Osteoblast (primary cell): ENCODE results near the gene ADAM12. TPM values are rescaled to one million over a fixed set of nuclear protein-coding genes. Genes with fewer than 3 reads are reported as not detected.

ENCODE experiments used
- DNase-seq: peaks from one replicate; pipeline ENCODE4 v3.0.0; 2011; ENCODE audit warnings: low spot score, mixed read lengths; ENCODE audit not compliant: insufficient read length; ENCODE audit errors: missing footprints
- H2AFZ ChIP-seq: 2 replicates; pipeline ENCODE4 v1.6.0; 2011; ENCODE audit warnings: mild to moderate bottlenecking, low read length
- H3K27ac ChIP-seq: 2 replicates; pipeline ENCODE4 v1.5.1; 2011; ENCODE audit warnings: mild to moderate bottlenecking, low read depth, low read length, moderate library complexity
- H3K27me3 ChIP-seq: 2 replicates; pipeline ENCODE4 v1.6.0; 2012; ENCODE audit warnings: mild to moderate bottlenecking, control low read depth, inconsistent platforms, low read length, moderate library complexity; ENCODE audit not compliant: insufficient read depth
- H3K36me3 ChIP-seq: 2 replicates; pipeline ENCODE4 v1.5.1; 2011; ENCODE audit warnings: mild to moderate bottlenecking, low read length, control low read depth, moderate library complexity; ENCODE audit not compliant: insufficient read depth
- H3K4me1 ChIP-seq: 2 replicates; pipeline ENCODE4 v1.5.1; 2011; ENCODE audit warnings: mild to moderate bottlenecking, low read length, control low read depth, moderate library complexity; ENCODE audit not compliant: insufficient read depth
- H3K4me2 ChIP-seq: 2 replicates; pipeline ENCODE4 v1.6.0; 2011; ENCODE audit warnings: mild to moderate bottlenecking, low read length; ENCODE audit not compliant: insufficient read depth
- H3K4me3 ChIP-seq: fragments of 200-600 bp; sonication (generic); 3 replicates; pipeline ENCODE4 v1.5.1; 2012; ENCODE audit warnings: mild to moderate bottlenecking, low read length, inconsistent platforms; ENCODE audit not compliant: insufficient read depth
- H3K79me2 ChIP-seq: 2 replicates; pipeline ENCODE4 v1.6.0; 2012; ENCODE audit warnings: mild to moderate bottlenecking, low read length, control low read depth, inconsistent platforms; ENCODE audit not compliant: insufficient read depth
- H3K9me3 ChIP-seq: 2 replicates; pipeline ENCODE4 v1.5.1; 2011; ENCODE audit warnings: low read depth, low read length, control low read depth
- H4K20me1 ChIP-seq: 2 replicates; pipeline ENCODE4 v1.6.0; 2012; ENCODE audit warnings: mild to moderate bottlenecking, low read length, control low read depth; ENCODE audit not compliant: insufficient read depth
- total RNA-seq: library from RNA; depleted of rRNA; stranded (reverse); fragments of >200 nt; gene quantifications from 2 replicates; pipeline ENCODE4 v1.2.3, GENCODE V29; 2012
- TF ChIP-seq, protein P1 (sequence below): IDR thresholded peaks from 2 replicates; pipeline ENCODE4 v1.5.1; 2011; ENCODE audit warnings: mild to moderate bottlenecking, low read depth, low read length, moderate library complexity; ENCODE audit errors: extremely low read depth

Gene ADAM12
- total RNA-seq, 1 donor: 345 TPM

- Histone ChIP-seq H3K9me3 (no peaks in the 10 kb centered on the region), H3K4me1 (peaks cover 29% of the 10 kb centered on the region), H3K27me3 (no peaks in the 10 kb centered on the region), H3K36me3 (peaks cover 16% of the 10 kb centered on the region), H4K20me1 (no peaks in the 10 kb centered on the region), H3K4me3 (no peak overlapping the region), H3K79me2 (peaks cover 60% of the 10 kb centered on the region), H3K4me2 (no peak overlapping the region), H3K27ac (no peak overlapping the region), H2AFZ (no peak overlapping the region)
- TF ChIP-seq, protein P1, sequence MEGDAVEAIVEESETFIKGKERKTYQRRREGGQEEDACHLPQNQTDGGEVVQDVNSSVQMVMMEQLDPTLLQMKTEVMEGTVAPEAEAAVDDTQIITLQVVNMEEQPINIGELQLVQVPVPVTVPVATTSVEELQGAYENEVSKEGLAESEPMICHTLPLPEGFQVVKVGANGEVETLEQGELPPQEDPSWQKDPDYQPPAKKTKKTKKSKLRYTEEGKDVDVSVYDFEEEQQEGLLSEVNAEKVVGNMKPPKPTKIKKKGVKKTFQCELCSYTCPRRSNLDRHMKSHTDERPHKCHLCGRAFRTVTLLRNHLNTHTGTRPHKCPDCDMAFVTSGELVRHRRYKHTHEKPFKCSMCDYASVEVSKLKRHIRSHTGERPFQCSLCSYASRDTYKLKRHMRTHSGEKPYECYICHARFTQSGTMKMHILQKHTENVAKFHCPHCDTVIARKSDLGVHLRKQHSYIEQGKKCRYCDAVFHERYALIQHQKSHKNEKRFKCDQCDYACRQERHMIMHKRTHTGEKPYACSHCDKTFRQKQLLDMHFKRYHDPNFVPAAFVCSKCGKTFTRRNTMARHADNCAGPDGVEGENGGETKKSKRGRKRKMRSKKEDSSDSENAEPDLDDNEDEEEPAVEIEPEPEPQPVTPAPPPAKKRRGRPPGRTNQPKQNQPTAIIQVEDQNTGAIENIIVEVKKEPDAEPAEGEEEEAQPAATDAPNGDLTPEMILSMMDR: no peak
- DNase-seq: no peak
These were observed 173.6 kb downstream of the ADAM12 start for GRCh38 chr10:126214679-126215078.

DNA sequence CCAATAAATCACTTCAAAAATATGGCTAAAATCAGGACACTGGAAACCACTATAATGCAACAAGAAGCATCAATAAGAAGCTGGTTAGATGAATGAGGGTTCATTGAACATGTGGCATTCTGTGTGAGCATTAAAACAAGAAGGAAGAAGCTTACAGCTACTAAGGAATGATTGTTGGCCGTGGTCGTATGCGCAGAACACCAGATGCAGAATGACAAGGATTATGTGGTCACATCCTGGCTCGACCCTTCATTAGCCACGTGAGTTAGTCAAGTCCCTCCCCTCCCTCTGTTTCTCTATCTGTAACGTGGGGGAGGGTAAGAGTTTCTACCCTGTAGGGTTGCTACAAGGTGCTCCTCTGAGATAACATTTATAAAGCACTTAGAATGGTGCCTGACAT, 174.3 kb downstream of the ADAM12 start:
- H4K20me1 ChIP-seq: no peaks in the 10 kb centered on the region
- no peak overlapping the region for H3K27ac ChIP-seq
- no peak overlapping the region for H3K4me3 ChIP-seq
- no peak overlapping the region for H3K4me2 ChIP-seq
- no peaks in the 10 kb centered on the region for H3K9me3 ChIP-seq
- DNase-seq: no peak
- TF ChIP-seq, protein P1: no peak
- no peaks in the 10 kb centered on the region for H3K27me3 ChIP-seq
- H2AFZ ChIP-seq: no peak overlapping the region
- peaks cover 12% of the 10 kb centered on the region for H3K36me3 ChIP-seq
- peaks cover 35% of the 10 kb centered on the region for H3K4me1 ChIP-seq
- peaks cover 59% of the 10 kb centered on the region for H3K79me2 ChIP-seq

DNA sequence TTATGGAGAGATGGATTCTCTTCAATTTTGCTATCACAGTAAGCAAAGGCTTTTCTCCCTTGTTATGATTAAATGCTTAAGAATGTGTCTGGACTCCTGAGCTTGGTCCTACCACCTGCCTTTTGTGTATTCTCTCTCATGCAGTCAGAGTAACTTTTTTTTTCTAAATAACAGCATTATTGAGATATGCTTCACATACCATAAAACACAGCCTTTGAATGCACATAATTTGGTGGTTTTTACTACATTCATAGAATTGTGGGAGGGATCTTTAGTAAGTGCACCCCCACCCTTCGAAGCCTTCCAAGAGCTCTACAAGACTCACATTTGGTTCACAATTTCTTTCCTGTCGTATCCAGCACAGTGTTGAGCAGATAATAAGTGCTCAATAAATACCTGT, 175.5 kb downstream of the ADAM12 start:
- Histone ChIP-seq H3K4me3 (no peak overlapping the region), H3K4me2 (no peak overlapping the region), H3K36me3 (peaks cover 12% of the 10 kb centered on the region), H3K27me3 (no peaks in the 10 kb centered on the region), H4K20me1 (no peaks in the 10 kb centered on the region), H3K27ac (no peak overlapping the region), H3K79me2 (peaks cover 49% of the 10 kb centered on the region), H2AFZ (no peak overlapping the region), H3K9me3 (no peaks in the 10 kb centered on the region), H3K4me1 (peaks cover 48% of the 10 kb centered on the region)
- TF ChIP-seq, protein P1: no peak
- no peak for DNase-seq

GRCh38 chr10:126210051-126210651, 178.1 kb downstream of the ADAM12 start:
- DNase-seq: no peak
- H3K4me1 ChIP-seq: peaks cover 50% of the 10 kb centered on the region
- H3K79me2 ChIP-seq: peaks cover 46% of the 10 kb centered on the region
- H3K27ac ChIP-seq: peak overlapping the region; percentile 80
- no peak overlapping the region for H2AFZ ChIP-seq
- no peak overlapping the region for H3K4me2 ChIP-seq
- peaks cover 12% of the 10 kb centered on the region for H3K36me3 ChIP-seq
- H3K4me3 ChIP-seq: no peak overlapping the region
- H3K27me3 ChIP-seq: no peaks in the 10 kb centered on the region
- H4K20me1 ChIP-seq: no peaks in the 10 kb centered on the region
- H3K9me3 ChIP-seq: no peaks in the 10 kb centered on the region
- TF ChIP-seq, protein P1: no peak
